Dedifferentiated amniotic fluid mesenchymal stem cell (primary cell): ENCODE measurements around the gene IL1RAPL1.
A peak's percentile ranks its signal among the peaks of the same experiment; 100 is the strongest.

Source experiments
- DNase-seq: peaks from one replicate; pipeline ENCODE4 v3.0.0-alpha.2; 2016; ENCODE audit errors: extremely low spot score

The IL1RAPL1 gene

GRCh38 chrX:28969126-28969525 lies 381.9 kb downstream of the IL1RAPL1 start:
- no peak for DNase-seq

GRCh38 chrX:28979877-28980276 lies 392.6 kb downstream of the IL1RAPL1 start:
- no peak for DNase-seq

DNA sequence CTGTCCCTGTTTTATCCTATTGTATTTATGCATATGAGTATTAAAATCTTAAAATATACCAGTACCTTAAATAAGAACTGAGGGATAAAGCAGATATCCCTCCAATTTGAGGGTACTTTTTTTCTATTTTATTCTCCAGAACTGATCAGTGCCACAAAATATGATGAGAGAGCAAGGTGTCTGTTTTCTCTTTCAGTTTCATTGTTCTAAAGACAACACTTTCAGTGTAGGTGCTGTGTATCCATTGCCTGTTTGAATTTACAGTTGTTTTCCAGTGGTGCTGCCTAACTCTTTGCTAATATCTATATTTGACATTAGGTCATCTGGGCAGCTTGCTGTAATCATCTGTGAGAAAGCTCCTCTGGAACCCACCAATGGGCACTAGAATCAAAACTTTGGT lies 394.7 kb downstream of the IL1RAPL1 start:
- no peak for DNase-seq

GRCh38 chrX:28988246-28988645 lies 401.0 kb downstream of the IL1RAPL1 start:
- DNase-seq = no peak

DNA sequence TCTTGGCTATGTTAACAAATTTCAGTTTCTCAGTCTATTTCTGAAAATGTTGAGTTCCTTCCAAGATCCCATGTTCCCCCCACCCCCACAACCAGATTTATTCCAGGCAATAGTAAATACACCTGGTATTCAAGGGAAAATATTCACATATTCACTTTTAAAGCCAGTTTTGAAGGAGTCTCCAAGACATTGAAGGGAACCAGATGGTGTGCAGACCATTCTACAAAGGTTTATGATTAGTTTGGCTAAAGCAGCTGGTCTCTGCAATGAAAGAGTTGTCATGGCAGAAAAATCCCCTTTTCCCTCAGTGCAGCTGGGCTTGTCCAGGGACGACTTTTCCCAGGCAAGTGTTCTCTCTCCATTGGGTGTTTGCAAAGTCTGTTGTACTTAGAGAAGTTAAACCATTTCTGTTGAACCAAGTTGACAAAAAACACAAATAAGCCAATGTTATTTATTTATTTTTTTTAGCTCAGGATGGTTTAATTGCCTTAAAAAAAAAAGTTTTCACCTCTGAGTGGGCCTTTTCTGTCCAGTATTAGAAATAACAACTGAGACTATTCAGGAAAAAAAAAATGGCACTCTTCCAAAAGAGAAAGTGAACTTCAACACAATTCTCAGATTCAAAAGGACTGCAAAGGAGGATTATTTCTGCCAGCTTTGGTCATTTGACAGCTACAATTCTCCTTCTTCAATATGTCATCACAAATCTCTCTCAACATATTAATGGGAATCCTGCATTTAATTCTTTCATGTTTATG lies 410.6 kb downstream of the IL1RAPL1 start:
- no peak for DNase-seq

GRCh38 chrX:28998609-28999135 lies 411.4 kb downstream of the IL1RAPL1 start:
- DNase-seq = no peak

GRCh38 chrX:29012867-29013266 lies 425.6 kb downstream of the IL1RAPL1 start:
- no peak for DNase-seq

- DNase-seq = no peak
These were observed 436.0 kb downstream of the IL1RAPL1 start for GRCh38 chrX:29023207-29023606.

DNA sequence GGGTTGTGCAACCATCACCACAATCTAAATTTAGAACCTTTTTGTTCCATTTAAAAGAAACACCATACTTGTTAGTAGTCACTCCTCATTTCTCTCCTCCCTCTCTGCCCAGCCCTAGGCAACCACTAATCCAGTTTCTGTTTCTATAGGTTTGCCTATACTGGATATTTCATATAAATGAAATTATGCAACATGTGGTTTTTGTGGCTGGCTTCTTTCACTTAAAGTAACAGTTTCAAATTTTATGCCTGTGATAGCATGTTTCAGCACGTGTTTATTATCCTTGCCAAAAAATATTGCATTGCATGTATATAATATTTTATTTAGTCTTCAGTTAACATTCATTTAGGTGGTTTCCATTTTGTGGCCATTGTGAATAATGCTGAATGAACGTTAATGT lies 437.6 kb downstream of the IL1RAPL1 start:
- DNase-seq = no peak

- DNase-seq = no peak
These were observed 452.3 kb downstream of the IL1RAPL1 start for GRCh38 chrX:29039501-29039900.

- no peak for DNase-seq
These were observed 452.9 kb downstream of the IL1RAPL1 start for GRCh38 chrX:29040160-29040559.

GRCh38 chrX:29042341-29042740 lies 455.1 kb downstream of the IL1RAPL1 start:
- no peak for DNase-seq

DNA sequence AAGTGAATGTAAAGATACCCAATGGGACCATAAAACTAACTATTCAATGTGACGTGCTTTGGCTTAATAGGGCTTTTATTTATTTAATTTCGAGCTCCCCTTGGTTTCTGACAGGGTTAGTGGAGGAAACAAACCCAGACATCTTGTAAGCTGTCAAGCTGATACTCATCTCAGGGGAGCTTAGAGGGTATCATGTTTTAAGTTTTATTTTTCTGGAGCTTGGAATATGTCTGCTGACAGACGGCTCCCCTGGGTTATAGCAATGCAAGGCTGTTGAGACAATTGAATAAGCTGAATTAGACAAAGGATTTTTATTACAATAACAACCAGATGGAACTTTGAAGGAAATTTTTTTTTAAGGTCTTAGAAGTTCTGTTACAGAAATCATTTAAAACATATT lies 456.5 kb downstream of the IL1RAPL1 start:
- DNase-seq = no peak

- DNase-seq = no peak
These were observed 457.4 kb downstream of the IL1RAPL1 start for GRCh38 chrX:29044423-29045184.

GRCh38 chrX:29065477-29065876 lies 478.2 kb downstream of the IL1RAPL1 start:
- DNase-seq = no peak

GRCh38 chrX:29066516-29066915 lies 479.3 kb downstream of the IL1RAPL1 start:
- no peak for DNase-seq

DNA sequence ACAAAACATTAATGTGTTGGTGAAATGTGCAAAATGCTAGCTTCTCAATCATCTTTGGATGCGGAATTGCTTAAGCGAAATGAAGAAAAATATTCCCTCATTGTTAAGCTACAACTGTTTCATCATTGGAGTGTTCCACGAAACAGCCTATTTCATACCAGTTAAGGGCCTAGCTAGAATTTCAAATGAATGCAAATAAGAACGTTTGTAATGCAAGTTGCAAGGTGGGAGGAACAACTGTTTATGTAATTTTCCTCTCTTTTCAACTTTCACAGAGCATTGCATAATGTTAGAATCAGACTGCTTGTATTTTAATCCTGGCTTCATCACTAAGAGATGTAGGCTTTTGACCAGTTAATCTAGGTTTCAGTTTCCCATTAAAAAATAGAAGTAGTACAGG lies 480.1 kb downstream of the IL1RAPL1 start:
- no peak for DNase-seq

GRCh38 chrX:29071525-29072320 lies 484.5 kb downstream of the IL1RAPL1 start:
- DNase-seq = peak; percentile 40

DNA sequence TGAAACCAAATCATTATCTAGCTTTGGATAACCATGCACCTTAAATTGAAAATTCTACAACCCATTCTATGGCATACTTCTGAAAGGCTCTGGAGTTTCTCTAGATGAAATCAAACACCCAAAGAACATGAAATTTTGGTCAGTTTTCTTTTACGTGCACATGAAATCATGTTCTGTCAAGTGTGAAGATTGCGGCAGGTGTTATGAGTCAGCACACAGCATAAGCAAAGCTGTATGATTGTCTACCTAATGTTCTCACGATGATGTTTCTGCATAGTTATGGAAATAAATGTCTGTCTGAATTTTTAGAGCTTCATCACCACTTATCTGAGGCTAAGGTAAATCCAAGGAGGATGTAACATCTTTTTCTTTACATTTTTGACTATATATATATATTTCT lies 495.3 kb downstream of the IL1RAPL1 start:
- no peak for DNase-seq

GRCh38 chrX:29083823-29084222 lies 496.6 kb downstream of the IL1RAPL1 start:
- DNase-seq = no peak

- DNase-seq = no peak
These were observed 503.6 kb downstream of the IL1RAPL1 start for GRCh38 chrX:29090811-29091210.

DNA sequence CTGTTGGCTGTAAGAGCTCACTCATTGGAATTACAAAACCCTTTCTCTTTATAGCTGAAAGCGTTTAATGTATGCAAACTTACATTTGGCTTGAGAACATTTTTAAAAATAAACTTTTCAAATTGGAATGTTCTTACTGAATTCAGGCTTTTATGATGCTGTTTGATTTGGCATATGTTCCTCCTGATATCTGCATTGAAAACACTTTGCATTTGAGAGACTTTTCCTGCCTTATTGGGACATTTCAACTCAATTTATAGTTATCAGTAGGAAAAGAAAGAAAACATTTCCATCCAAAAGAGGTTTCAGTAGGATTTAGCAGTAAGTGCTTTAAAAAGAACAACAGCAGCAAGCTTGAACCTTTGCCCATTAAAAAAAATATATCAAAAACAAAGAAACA lies 520.0 kb downstream of the IL1RAPL1 start:
- no peak for DNase-seq
